ENCODE data around the gene TET2.

- TF ChIP-seq POLR2A (IDR thresholded peaks at IDR 0.05) (no peak), CTCF (IDR thresholded peaks at IDR 0.05) (no peak)
These were observed 159.6 kb downstream of the TET2 start for GRCh38 chr4:105306158-105306781.
